Fibroblast of villous mesenchyme (primary cell): Measurements from ENCODE around the gene FGGY. TPM values are rescaled to one million over a fixed set of nuclear protein-coding genes. Genes with fewer than 3 reads are reported as not detected.

ENCODE experiments used
- DNase-seq: peaks from one replicate; pipeline ENCODE4 v3.0.0-alpha.2; 2010; ENCODE audit warnings: low read depth
- H3K4me3 ChIP-seq: 2 replicates; pipeline ENCODE4 v1.5.1; 2011; ENCODE audit warnings: low read depth, mild to moderate bottlenecking, low read length
- CTCF ChIP-seq: IDR thresholded peaks from 2 replicates; pipeline ENCODE4 v1.5.1; 2012; ENCODE audit warnings: low read depth, mild to moderate bottlenecking, low read length; ENCODE audit not compliant: insufficient read depth
- total RNA-seq: library from RNA; depleted of rRNA; stranded (reverse); fragments of >200 nt; gene quantifications from 2 replicates; pipeline ENCODE4 v1.2.3, GENCODE V29; 2012

FGGY gene
- total RNA-seq, 1 donor = 11.7 TPM

DNA sequence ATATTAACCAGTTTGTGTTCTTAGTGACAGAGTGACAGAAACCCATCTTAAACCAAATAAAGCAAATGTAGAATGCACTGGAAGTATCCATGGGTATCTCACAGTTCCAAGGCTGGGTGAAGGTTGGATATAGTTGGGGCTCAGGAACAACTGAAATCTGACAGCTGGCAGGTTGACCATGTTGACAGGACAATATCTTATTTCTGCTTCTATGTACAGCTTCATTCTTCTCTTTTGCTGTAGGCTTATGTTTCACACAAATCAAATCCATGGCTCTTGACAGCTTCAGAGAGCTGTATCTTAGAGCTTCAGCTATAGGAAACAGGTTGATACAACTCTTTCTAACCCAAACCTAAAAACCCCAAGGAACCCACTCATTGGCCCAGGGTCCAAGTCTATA, 34.3 kb upstream of the FGGY start:
- H3K4me3 ChIP-seq = no peak overlapping the region
- DNase-seq = no peak
- no peak for TF ChIP-seq CTCF

GRCh38 chr1:59263111-59263510, 33.8 kb upstream of the FGGY start:
- no peak for TF ChIP-seq CTCF
- no peak overlapping the region for H3K4me3 ChIP-seq
- no peak for DNase-seq

DNA sequence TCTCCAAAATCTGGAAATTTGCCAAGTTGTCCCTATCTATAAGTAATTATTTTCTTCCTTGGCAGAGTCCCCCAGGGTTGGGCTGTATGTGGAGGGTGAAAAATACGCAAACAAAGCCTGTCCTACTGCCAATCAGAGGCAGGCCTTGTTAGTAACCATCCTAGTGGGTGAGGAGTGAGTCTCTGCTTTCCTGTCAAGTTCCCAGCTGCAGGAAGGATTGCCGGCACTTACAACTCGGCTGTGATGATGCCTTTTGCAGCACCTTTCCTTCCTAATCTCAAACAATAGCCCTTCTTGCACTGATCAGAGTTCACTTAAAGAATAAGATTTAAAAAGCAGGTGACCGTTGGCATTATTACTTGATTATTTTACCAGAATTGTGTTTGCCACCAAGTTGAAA, 31.3 kb upstream of the FGGY start:
- no peak for TF ChIP-seq CTCF

DNA sequence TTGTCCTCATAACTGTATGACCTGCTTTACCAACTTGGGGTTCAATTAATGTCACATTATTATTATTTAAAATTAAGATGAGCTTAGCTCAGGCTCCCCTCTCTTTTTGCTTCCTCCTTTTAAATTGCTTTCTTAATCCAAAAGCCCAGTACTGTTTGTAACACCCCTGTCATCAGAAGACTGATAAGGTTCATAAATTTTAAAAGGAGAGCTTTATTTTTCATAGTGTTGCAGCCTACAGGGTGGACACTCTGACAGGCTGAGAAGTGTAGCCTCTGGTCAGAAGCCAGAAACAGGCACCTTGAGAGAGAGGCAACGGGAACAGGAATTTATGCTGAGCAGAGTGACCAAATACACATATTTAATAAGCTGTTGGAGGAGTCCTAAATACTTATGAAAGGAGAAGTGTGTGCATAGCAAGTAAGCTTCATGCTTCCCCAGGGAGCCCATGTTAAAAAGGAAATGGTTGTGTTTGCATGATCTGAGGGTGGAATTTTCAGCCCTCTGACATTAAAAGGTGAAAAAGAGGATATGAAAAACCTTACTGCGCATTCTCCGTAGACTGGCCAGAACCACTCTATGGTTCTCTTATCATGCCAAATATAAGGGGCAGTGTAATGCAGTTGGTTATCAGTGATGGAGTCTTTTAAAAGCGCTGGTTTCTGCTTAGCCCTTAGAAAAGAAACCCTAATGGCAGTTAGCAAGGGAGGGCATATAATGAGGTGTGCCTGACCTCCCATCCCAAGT, 30.5 kb upstream of the FGGY start:
- no peak for TF ChIP-seq CTCF
- DNase-seq = no peak
- no peak overlapping the region for H3K4me3 ChIP-seq

More for the DNA sequence above, 31.3 kb upstream of the FGGY start:
- DNase-seq = no peak
- no peak overlapping the region for H3K4me3 ChIP-seq

DNA sequence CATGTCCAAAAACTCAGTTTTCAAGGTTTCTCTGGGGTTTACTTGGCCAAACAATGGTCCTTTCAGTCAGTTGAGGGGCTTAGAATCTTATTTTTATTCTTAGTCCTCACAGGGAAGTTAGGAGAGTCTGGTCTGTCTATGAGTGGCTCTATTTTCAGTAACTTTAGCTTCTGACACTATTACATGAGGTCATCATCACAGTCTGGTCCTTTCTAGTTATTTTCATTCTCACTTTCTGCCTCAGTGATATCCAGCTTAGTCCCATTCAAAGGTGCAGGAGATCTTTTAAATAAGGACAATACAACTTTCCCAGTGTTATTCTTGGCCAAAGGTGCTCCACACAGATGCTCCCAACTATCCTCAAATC, 30.0 kb upstream of the FGGY start:
- H3K4me3 ChIP-seq = no peak overlapping the region
- TF ChIP-seq CTCF = no peak
- DNase-seq = no peak

- DNase-seq = no peak
- TF ChIP-seq CTCF = no peak
- no peak overlapping the region for H3K4me3 ChIP-seq
Observed at GRCh38 chr1:59268406-59268805, 28.5 kb upstream of the FGGY start.
